ENCODE measurements around the gene GRK7. TPM values are rescaled to one million over a fixed set of nuclear protein-coding genes. Genes with fewer than 3 reads are reported as not detected.

Gene GRK7
- polyA plus RNA-seq, 1 of the 3 experiments (the other 2 are of a cell fraction): not detected

GRCh38 chr3:141737678-141738021 lies 25.6 kb upstream of the GRK7 start:
- TF ChIP-seq ZBTB33 (IDR thresholded peaks at IDR 0.05; ENCODE audit: borderline replicate concordance, low read depth): no peak
- TF ChIP-seq YY1 (IDR thresholded peaks at IDR 0.05; ENCODE audit: low read depth): no peak
- no peak for TF ChIP-seq TEAD4 (IDR thresholded peaks at IDR 0.05; ENCODE audit: borderline replicate concordance, insufficient read depth)
- no peak for TF ChIP-seq MEF2A (IDR thresholded peaks at IDR 0.05; ENCODE audit: borderline replicate concordance, low read depth)
- no peak for TF ChIP-seq EZH2phosphoT487 (IDR thresholded peaks at IDR 0.05; ENCODE audit: borderline replicate concordance, low read depth)
- TF ChIP-seq GATA2 (CRISPR knock-in tag; IDR thresholded peaks at IDR 0.05): no peak
- TF ChIP-seq USF1 (IDR thresholded peaks at IDR 0.05; ENCODE audit: borderline replicate concordance, low read depth): no peak
- no peak for TF ChIP-seq RXRA (IDR thresholded peaks at IDR 0.05; ENCODE audit: borderline replicate concordance, low read depth)
- WGBS (ENCODE audit: low lambda C conversion rate): 0% methylated on average over 3 of the region's 3 CpGs
- no peak overlapping the region for H3K4me2 ChIP-seq
- no peaks in the 10 kb centered on the region for H3F3A ChIP-seq (replicated peaks; ENCODE audit: insufficient read depth)
- peak overlapping the region; percentile 66; the same call in 1 of the 2 replicates for H3K9ac ChIP-seq
- no peaks in the 10 kb centered on the region for H3K9me3 ChIP-seq
- peak overlapping the region; percentile 96 for H2AFZ ChIP-seq (ENCODE audit: low read depth)
- no peak for DNase-seq
- H3K79me2 ChIP-seq (ENCODE audit: insufficient read depth): peaks cover 45% of the 10 kb centered on the region
- peak overlapping the region; percentile 64 to 91 for H3K27ac ChIP-seq (ENCODE audit: low read depth in 2 of 2, low read length in 1 of 2)
- H3K9me2 ChIP-seq: no peaks in the 10 kb centered on the region
- peaks cover 9 to 12% of the 10 kb centered on the region in 2 experiments for H3K36me3 ChIP-seq (replicated peaks in 1 of 2; ENCODE audit: control insufficient read depth in 1 of 2, insufficient read depth in 2 of 2, low read length in 1 of 2)
- H4K20me1 ChIP-seq (ENCODE audit: insufficient read depth): peaks cover 17% of the 10 kb centered on the region; the same call in 1 of the 2 replicates
- H3K4me1 ChIP-seq (ENCODE audit: control insufficient read depth in 1 of 2, insufficient read depth in 2 of 2, low read depth in 1 of 2, low read length in 1 of 2): peaks cover 13 to 15% of the 10 kb centered on the region in 2 experiments; a peak in 3 of 4 replicates
- POLR2A ChIA-PET: interaction anchor here (1.2 to 1.7 kb wide), 2 partner anchors 138 to 139 kb away, joined by 3 to 9 read pairs; partner anchors contain the start of gene ATP1B3
- peak overlapping the region; percentile 96 to 97; a peak in 3 of 4 replicates for H3K4me3 ChIP-seq (ENCODE audit: low read depth in 2 of 2, low read length in 1 of 2)
- CTCF ChIA-PET: interaction anchor here (0.9 to 5.7 kb wide), 11 partner anchors 14 to 426 kb away, joined by 3 to 45 read pairs (median 4); no protein-coding TSS in a partner anchor
- H3K27me3 ChIP-seq (ENCODE audit: insufficient read depth): no peaks in the 10 kb centered on the region

GRCh38 chr3:141738022-141738890 lies 25.0 kb upstream of the GRK7 start, which contains the start of gene RNF7:
TSS of gene RNF7 (plus strand) at chr3:141738298. CDS start at chr3:141738342, 44 bp downstream.
- WGBS (ENCODE audit: low lambda C conversion rate): under 1% methylated on average over 29 of the region's 81 CpGs
- Histone ChIP-seq H3F3A (replicated peaks; ENCODE audit: insufficient read depth) (no peaks in the 10 kb centered on the region), H4K20me1 (ENCODE audit: insufficient read depth) (peaks cover 21% of the 10 kb centered on the region; the same call in 1 of the 2 replicates), H3K36me3 (replicated peaks in 1 of 2; ENCODE audit: control insufficient read depth in 1 of 2, insufficient read depth in 2 of 2, low read length in 1 of 2) (peaks cover 9 to 18% of the 10 kb centered on the region in 2 experiments), H3K4me3 (ENCODE audit: low read depth in 2 of 2, low read length in 1 of 2) (peak within 1 kb of the TSS; percentile 96 to 97), H3K27ac (ENCODE audit: low read depth in 2 of 2, low read length in 1 of 2) (peak within 1 kb of the TSS; percentile 83 to 92), H3K9me3 (no peaks in the 10 kb centered on the region), H3K79me2 (ENCODE audit: insufficient read depth) (peaks cover 51% of the 10 kb centered on the region), H3K4me2 (peak within 1 kb of the TSS; percentile 73), H2AFZ (ENCODE audit: low read depth) (peak within 1 kb of the TSS; percentile 96), H3K9me2 (no peaks in the 10 kb centered on the region), H3K27me3 (ENCODE audit: insufficient read depth) (no peaks in the 10 kb centered on the region), H3K4me1 (ENCODE audit: control insufficient read depth in 1 of 2, insufficient read depth in 2 of 2, low read depth in 1 of 2, low read length in 1 of 2) (peaks cover 13 to 15% of the 10 kb centered on the region in 2 experiments; a peak in 3 of 4 replicates), H3K9ac (peak within 1 kb of the TSS; percentile 98)
- ChIA-PET CTCF (interaction anchor here (0.6 to 5.7 kb wide), 35 partner anchors 9 to 569 kb away, joined by 3 to 45 read pairs (median 4); partner anchors contain the start of genes ATP1B3 and GRK7), POLR2A (interaction anchor here (0.6 to 1.7 kb wide), 4 partner anchors 12 to 138 kb away, joined by 3 to 9 read pairs (median 3); partner anchors contain the start of gene ATP1B3)
- peak; percentile 98 for DNase-seq
- no peak for TF ChIP-seq RXRA (IDR thresholded peaks at IDR 0.05; ENCODE audit: borderline replicate concordance, low read depth)
- TF ChIP-seq GABPA (IDR thresholded peaks at IDR 0.05; ENCODE audit: low read depth): no peak; the same call in 1 of the 2 replicates
- peak; percentile 48; the same call in 1 of the 2 replicates for TF ChIP-seq MXI1 (IDR thresholded peaks at IDR 0.05; ENCODE audit: low read depth, low read length)
- peak; percentile 22; the same call in 1 of the 2 replicates for TF ChIP-seq NFIC (IDR thresholded peaks at IDR 0.05; ENCODE audit: borderline replicate concordance)
- no peak for TF ChIP-seq FOXJ3 (CRISPR knock-in tag; IDR thresholded peaks at IDR 0.05)
- peak; percentile 77 for TF ChIP-seq CTCF (IDR thresholded peaks at IDR 0.05)
- peak; percentile 48 for TF ChIP-seq SMC3 (IDR thresholded peaks at IDR 0.05; ENCODE audit: low read depth, low read length)
- TF ChIP-seq POLR2AphosphoS5 (IDR thresholded peaks at IDR 0.05; ENCODE audit: low read depth, low read length): peak; percentile 88
- TF ChIP-seq SIN3A (IDR thresholded peaks at IDR 0.05; ENCODE audit: borderline replicate concordance, low read depth, low read length): peak; percentile 69; the same call in 1 of the 2 replicates
- no peak for TF ChIP-seq TEAD4 (IDR thresholded peaks at IDR 0.05; ENCODE audit: borderline replicate concordance, insufficient read depth)
- no peak; the same call in 1 of the 2 replicates for TF ChIP-seq TCF12 (IDR thresholded peaks at IDR 0.05)
- TF ChIP-seq ZBTB33 (IDR thresholded peaks at IDR 0.05; ENCODE audit: borderline replicate concordance, low read depth): no peak
